ENCODE measurements around the gene FAIM2.
"Not testable (repeated sequence)": the region's sequence is repeated elsewhere in the genome, so short reads cannot be mapped to it uniquely, and the experiment has no call there.

The FAIM2 gene

DNA sequence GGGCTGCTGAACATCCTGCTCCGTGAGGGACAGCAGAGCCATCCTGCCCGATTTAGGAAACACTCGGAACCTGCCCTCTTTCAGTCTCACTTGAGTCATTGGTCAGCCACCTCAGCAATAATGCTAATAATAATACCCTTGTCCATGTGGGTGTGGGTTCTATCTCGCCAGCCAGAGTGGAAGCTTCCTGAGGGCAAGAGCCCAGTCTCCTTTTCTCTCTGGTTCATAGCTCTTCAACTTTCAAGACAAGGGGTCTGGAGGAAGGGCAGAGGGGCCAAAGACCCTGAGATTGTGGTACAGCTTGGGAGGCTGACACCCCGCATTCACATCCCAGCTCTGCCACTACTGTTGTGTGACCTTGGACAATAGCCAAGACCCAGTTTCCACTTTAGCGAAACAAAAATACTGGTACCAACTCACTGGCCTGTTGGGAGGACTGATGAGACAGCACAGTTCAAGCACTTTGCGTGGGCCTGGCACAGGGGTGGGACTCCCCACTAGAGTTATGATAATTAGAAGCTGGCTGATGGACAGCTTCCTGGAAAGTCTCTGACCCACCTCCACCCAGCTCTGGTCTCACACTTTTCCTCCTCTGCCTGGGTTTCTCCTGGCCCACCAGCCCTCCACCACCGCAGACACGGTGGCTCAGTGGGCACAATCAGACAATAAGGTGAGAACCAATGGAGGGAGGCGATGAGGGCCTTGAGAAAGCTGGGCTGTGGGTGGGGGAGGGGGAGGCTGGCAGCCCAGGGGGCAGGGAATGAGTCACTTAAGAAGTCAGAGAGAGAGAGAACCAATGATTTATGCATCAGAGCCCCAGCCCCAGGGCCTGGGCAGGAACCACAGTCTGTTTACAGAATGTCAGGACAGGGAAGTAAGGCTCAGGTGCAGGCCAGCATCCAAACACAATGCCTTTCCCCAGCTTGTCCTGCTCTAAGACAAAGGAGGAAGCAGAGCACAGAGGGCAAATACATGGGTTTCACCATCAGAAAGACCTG lies 9.6 kb downstream of the FAIM2 start:
- DNase-seq (ENCODE audit: low spot score) = no peak

DNA sequence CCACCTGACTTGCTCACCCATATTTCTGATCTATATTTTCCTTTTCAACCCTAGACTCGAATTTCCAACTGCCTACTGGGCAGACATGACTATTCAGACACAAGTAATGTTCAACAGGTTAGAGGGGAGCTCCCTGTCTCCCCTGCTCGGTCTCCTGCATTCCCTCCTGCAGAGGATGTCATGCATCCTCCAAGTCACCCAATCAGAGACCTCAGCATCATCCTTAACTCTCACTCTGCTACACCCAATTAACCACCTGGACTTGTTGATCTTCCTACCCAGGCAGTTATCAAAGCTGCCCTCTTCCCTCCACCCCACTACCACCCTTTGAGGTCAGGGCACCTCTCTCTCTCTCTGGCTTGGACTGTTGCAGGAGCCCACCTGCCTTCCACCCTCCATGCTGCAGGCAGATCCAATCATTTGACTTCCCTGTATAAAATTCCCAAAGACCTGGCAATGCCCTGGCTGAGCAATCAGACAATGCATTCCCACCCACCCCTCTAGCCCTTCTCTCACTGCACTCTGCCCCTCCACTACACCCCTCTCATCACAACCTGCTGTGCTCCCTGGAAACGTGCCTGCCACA lies 10.9 kb downstream of the FAIM2 start:
- DNase-seq (ENCODE audit: low spot score) = no peak

DNA sequence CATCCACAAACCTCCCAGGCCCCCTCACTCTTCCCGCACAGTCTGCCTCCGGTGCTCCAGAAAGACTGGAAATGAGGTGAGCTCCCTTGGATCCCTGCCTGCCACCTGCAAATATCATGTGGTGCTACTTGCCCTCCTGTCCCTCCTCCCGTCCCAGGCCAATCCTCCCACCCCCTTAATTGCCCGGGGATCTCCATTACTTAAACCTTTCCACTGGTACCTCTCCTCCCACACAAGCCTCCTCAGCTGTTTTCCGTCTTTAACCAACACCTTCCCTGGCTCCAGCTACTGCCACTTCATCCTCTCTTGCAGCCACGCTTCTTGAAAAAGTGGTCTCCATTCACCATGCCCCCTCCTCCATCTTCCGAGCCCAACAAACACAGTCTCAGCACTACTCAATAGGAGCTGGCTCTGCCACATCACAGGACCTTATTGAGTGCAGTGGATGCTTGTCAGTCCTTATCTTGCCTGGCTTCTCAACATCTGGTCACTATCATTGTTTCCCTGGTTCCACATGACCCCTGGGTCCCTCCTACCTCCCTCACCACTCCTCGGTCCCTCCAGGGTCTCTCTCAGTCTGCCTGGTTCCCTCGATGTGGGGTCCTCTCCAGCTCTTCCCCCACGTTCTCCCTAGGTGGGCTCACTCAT lies 11.5 kb downstream of the FAIM2 start:
- no peak for DNase-seq (ENCODE audit: low spot score)

DNA sequence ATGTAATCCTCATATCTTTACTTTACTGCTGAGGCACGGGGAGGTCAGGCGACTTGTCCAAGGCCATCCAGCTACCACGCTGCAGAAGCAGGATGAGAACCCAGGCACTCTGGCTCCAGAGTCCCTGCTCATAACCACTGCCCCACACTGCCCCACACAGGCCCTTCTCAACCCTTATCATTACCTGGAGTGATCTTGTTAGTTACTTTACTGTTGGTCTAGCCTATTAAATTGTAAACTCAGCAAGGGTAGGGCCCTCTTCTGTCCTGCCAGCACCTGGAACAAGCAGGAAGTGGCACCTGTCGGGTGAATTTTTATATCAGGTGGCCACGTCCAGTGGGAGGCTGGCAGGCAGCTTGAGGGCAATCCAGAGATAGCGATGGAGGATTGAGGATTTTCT lies 12.2 kb downstream of the FAIM2 start:
- DNase-seq (ENCODE audit: low spot score) = no peak

DNA sequence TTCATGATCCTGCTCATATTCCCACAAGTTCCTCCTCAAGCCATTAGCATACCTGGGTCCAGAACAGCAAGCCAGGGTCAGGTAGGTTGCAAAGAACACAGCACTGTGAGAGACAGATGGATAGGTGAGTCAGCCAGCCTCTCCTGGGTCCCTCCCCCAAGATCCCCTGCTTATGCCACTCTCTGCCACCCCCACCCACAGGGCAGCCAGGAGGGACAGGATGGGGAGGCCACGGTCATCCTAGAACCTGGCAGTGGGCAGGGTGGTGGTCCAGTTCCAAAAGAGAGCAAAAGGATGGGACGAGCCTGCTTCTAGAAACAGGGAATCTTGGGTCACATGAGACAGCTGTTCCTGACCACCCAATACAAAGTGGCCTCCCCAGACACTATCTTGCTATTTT lies 12.7 kb downstream of the FAIM2 start:
- DNase-seq (ENCODE audit: low spot score) = no peak

DNA sequence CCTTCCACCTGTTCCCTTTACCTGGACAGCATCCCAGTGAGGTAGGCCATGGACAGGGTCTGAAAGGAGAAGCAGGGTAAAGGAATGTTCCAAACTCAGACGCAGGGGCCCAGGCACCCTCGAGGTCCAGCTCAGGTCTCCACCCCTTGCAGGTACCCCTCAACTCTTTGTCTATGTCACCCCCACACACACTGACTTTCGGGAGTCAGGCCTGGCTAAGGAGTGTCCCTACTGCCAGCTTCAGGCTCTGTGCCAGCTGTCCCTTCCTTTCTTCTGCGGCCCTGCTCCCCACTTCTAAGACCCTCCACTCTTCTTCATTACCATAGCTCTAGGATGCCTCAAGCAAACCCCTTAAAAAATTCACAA lies 13.6 kb downstream of the FAIM2 start:
- no peak for DNase-seq (ENCODE audit: low spot score)

DNA sequence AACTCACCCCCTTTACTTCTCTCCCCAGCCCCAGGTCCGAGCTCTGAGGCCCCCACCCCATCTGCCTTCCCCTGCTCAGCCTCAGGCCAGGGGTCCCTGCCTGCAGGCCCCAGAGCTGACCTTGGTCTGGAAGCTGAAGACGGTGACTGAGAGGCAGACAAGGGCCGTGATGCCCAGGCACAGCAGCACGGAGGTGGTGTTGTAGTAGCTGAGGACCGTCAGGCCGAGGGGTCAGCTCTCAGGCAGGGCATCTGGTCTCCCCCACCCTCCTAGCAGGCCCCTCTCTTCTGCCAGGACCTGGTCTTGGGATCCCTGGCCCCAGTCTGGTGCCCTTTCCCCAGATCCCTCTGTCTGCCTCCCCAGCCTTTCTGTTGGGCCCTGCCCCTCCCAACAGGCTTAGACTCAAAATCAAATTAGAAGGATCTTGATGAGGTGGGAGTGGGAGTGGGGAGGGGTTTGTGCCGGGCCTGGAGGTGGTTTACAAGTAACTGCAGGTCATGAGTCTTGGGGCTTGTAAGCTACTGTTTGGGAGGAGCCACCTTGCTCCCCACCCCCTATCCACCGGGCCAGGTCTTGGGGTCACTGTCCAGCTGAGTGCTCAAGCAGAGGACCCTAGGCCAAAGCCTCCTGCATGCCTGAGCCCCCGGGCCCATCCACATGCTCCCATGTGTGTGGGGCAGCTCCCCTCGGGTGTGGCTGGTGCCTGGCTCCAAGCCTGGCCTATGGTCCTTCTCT lies 14.2 kb downstream of the FAIM2 start:
- DNase-seq (ENCODE audit: low spot score) = no peak

DNA sequence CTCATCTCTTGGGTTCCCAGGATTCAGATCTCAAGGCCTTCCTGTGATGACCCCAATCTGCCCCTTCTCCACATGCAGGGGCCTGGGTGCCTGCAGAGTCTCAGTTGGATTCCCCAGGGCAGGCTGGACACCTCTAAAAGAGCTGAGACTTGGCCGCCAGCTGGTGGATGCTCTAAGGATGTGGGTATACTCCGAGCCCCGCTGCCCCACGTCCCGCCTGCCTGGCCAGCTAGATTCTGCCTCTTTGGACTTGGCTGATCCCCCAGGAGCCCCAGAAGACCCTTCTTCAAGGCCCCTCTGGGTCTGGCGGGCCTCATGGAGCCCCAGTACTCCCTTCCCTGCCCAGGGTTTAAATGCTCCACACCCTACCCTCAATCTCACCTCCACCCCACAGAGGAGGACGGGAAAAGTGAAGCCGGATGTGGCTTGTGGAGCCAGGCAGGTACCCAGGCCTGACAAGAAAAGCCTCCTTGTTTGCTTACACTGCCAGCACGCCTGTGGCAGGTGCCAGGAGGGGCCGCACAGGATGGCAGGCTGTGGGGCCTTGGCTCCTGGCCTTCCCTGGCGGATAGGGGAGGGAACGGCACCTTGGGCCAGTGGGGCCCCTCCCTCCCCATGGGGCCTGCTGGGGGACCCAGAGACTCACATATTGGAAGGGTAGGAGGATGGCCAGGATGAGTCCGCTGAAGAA lies 15.1 kb downstream of the FAIM2 start:
- DNase-seq (ENCODE audit: low spot score) = no peak

DNA sequence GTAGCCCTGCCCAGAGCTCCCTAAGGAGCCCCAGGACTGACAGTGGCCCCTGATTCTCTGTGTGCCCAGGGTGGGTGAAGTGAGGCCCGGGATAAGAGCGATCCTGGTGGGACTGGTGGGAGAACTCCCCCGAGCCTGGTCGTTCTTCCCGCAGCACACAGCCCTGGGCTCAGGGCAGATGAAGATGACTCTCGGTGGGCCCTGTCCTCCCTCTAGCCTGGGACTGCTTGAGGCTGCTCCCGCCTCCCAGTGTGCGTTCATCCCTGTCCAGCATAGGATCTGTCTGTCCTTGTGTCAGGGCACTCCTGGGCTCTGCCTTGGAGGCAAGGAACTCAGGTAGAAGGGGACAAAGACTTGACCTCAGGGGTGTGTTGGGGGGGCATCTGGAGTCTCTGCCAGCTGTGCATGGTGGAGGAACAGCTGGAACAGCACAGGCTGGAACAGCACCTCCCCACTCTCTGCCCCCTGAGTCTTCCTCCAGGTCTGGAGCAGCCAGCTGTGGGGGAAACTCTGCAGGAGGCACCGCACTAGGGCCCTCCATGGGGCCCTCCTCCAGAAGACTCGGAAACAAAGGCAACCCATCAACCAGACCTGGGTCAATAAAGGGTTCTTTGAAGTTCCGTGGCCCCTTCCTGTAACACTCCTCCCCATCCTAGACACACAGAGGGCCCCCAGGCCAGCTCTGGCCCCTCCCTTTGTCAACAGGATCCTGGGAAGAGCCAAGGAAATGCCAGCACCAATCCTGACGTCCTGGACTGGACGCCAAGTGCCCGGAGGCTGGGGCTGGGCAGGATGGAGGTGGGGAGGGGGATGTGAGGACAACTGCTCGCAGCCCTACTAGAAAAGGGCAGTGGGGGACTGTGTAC lies 15.9 kb downstream of the FAIM2 start:
- DNase-seq (ENCODE audit: low spot score) = no peak

DNA sequence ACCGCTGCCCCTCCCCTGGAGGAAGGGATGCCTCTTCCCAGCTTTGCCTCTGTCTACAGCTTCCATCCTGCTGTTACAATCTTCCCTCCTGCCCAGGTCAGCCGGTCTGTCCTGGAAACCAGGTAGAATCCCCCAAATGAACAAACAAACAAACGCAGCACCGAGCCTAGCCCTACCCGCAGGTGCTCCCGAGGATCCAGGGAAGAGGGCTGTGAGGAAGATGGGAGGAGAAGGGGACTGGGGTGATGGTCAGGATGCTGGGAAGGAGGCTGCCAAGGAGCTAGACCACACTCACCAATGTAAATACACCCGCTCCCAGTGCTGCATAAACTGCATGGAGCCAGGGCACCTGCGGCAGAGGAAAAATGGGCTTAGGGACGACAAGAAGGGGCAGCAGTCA lies 16.6 kb downstream of the FAIM2 start:
- no peak for DNase-seq (ENCODE audit: low spot score)

DNA sequence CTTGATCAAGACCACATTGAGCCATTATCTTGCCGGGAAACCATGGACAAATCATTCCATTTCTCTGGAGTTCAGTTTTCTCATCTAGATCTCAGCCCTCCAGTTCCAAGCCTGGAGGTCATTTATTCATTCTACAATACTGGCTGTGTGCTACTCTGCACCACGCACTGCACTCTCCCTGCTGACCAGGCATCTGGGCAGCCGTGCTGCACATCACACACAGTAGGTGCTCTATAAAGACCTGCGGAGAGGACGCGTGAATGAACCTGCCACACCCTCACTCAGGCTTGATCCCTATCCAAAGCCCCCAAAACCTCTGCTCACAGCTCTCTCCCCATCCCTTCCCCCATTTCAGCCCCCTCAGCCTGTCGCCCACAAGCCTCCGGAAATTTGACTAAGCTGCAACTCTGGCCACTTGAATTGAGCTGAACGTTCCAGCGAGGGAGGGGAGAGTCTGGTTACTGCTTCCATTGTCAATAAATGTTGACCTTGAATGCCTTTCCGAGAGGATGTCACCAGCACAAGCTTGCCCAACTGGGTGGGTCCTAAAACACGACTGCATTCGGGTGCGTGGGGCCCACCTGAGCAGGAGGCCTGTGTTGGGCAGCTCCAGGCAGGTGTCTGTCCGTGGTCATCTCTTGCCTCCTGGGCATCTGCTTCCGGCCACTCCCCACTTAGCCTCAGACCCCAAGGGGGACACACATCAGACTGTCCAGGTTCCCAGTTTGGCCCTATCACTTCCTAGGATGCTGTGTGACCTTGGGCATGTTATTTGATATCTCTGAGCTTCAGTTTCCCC lies 17.8 kb downstream of the FAIM2 start:
- DNase-seq (ENCODE audit: low spot score) = no peak

DNA sequence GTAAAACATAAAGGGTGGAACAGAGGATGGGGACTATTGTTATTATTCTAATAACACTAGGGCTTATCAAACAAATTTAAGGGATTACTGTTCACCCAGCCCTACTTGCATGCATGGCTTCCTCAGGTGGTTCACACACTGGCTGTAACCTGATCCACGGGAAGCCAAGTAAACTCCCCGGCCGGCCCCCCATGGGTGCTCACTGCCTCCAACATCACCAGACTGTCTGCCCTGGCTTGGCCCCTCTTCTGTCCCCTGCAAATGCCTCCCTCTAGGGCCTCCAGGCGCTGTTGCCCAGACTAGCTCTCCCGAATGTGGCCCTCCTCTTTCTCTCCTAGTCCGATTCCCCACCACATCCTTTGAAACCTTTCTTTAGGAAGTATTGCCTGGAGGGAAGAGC lies 18.6 kb downstream of the FAIM2 start:
- no peak for DNase-seq (ENCODE audit: low spot score)

DNA sequence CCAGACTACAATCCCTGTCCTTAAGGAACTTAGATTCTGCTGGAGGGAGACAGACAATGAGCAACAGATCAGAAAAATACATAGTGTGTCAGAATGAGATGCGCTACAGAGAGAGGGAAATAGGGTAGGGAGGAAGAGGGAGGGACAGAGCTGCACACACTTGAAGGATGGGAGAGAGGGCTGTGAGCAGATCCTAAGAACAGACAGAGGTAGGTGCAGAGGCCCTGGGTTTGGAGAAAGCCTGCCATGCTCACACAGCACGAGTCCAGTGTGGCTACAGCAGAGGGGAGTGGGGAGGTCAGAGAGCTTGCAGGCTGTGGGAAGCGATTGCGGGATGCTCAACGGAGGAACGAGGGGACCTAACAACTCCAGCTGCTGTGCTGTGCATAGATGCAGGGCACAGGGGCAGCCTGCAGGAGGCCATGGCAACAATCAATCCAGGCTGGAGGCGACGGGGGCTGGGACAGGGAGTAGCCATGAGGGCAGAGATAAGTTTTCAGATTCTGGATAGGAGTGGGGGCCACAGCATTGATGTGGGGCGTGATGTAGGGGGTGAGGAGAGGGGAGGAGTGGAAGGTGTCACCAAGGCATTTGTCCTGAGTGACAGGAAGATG lies 20.7 kb downstream of the FAIM2 start:
- no peak for DNase-seq (ENCODE audit: low spot score)

DNA sequence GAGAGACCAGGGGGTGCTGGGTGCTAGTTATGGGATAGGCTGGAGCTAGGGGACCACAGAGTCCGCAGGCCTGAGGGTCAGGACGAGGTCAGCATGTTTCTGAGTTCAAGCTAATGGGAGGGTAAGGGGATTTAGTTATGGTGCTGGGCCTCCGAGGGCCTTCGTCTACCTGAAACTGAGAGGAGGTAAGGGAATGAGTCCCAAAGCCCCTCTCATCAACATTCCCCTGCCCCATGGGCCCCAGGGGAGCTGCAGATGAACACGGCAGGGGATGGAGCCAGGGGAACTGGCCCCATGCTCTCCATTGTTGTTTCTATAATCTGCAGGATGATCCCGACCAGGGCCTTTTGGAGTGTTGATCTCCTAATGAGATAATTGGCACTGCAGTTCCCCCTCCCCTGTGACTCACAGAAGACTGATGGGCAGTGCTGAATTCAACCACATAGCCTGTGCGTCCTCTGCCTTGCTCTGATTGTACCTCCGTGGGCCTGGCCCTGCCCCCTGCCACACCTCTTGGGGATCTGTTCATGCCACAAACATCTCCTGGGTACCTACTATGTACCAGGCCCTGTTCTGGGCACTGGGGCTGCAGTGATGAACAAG lies 21.4 kb downstream of the FAIM2 start:
- DNase-seq (ENCODE audit: low spot score) = no peak

DNA sequence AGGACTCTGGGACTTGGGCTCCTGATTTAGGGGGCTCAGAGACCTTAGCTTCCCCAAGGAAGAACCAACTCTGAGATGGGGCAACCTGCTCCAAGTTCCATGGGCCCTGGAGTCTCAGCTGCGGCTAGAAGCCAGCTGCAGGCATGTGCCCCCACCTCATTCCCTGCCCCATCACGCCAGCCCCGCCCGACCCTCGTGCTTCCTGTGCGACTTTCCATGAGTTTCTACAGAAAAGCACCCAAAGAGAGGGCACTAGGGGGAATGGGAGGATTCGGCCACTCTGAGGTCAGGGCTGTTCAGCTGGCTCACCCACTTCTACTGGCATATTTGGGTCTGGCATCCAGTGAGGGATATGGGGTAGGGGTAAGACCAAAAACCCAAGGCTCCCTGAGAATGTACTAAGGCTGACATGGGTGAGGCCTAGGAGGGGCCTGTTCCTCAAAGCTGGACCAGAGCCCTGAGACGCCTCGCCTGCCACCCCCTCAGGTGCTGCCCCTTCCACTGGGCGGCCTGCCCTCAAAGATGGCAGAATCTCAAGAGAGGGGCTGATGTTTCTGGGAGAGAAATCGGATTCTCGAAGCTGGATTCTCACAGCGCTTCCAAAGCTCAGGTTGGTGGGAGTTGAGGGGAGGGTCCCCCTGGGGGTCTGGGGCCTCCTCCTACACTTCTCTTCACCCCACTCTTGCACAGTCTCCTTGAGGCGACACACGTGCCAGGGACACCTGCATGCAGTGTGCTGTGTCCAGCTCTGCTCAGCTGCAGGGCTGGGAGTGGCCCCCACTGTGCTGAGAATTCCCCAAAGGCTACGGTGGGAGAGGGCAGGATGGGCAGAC lies 22.1 kb downstream of the FAIM2 start:
- DNase-seq (ENCODE audit: low spot score) = no peak

DNA sequence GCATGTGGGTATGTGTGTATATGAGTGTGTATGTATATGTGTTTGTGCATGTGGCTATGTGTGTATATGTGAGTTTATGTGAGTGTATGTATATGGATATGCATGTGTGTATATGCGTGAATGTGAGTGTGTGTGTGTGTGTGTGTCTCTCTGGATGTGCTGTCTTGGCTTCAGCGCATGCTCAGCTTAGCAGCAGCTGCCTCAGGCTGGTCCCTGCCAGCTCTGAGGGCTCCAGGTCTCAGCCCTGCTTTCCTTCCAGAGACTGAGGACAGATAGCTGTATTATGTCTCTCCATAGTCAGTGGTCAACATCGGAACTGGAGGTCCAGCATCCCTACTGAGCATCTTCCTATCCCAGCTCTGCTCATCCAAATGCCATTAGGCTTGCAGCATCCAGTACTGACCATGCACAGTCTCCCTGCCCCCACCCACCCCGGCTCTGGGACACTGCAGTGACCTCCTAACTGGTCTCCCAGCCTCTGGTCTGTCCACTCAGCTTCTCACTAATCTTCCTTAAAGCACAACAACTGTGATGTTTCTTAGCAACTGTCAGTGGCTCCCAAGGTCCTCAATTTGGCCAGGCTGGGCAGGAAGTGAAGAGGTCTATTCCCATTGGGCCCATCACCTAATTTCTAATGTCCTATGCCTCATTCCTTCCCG lies 22.8 kb downstream of the FAIM2 start:
- DNase-seq (ENCODE audit: low spot score) = no peak

DNA sequence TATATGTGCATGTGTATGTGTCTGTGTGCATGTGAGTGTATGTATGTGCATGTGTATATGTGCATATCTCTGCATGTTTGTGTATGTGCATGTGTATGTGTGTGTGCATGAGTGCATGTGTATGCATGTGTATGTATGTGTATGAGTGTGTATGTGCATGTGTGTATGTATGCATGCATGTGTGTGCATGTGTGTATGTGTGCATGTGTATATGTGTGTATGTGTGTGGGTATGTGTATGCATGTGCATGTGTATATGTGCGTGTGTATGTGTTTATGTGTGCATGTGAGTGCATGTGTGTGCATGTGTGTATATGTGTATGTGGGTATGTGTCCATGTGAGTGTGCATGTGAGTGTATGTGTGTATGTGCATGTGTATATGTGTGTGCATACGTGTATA lies 24.6 kb downstream of the FAIM2 start:
- DNase-seq (ENCODE audit: low spot score) = not testable (repeated sequence)

DNA sequence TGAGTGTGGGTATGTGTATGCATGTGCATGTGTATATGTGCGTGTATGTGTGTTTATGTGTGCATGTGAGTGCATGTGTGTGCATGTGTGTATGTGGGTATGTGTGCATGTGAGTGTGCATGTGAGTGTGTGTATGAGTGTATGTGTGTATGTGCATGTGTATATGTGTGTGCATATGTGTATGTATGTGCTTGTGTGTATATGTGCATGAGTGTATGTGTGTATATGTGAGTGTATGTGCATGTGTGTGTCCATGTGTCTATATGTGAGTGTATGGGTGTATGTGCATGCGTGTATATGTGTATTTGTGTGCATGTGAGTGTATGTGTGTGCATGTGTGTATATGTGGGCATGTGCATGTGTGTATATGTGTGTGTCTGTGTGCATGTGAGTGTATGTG lies 25.7 kb downstream of the FAIM2 start:
- no peak for DNase-seq (ENCODE audit: low spot score)
